NCI-H187 treated with DMSO at 0.1 percent for 48 hours (cell line): ENCODE results near the gene PRKG1.

ENCODE experiments used
- DNase-seq: peaks from one replicate; lab custom pipeline; 2025; lab: John Stamatoyannopoulos, UW

Gene PRKG1

DNA sequence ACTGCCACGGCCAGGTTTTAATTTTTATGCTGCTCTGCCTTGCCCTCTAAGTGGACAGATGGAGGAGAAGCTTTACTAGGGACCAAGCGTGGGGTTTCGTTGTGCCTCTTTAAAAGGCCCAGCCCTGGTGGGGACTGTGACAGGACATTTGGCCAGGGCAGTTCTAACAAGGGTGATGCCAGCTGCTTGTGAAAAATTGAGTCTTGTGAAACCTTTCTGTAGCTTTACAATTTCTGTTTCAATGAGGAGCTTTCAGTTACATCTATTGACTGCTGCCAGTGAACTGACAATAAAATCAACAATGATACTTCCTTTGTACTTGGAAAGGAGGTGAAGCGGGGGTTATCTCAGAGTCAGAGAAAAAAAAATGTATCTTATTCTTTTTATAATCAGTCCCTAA is 858.2 kb downstream of the PRKG1 start:
- DNase-seq = no peak

DNA sequence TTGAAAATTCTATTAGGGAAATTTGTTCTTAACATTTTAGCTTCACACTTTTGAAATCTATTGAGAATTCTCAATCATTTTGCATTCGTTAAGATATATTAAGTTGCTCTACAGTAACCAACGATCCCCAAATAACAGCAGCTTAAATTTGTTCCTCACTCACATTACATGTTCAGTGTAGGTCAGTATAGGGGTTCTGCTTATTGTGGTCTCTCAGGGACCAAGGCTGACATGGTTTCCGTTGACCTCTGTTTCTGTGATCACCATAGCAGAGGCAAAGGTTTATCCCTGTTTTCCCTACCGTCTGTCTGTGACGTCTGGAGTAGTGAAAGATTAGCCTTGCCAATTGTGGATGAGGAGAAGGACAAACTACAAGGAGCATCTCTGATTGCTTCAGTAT is 860.1 kb downstream of the PRKG1 start:
- no peak for DNase-seq

DNA sequence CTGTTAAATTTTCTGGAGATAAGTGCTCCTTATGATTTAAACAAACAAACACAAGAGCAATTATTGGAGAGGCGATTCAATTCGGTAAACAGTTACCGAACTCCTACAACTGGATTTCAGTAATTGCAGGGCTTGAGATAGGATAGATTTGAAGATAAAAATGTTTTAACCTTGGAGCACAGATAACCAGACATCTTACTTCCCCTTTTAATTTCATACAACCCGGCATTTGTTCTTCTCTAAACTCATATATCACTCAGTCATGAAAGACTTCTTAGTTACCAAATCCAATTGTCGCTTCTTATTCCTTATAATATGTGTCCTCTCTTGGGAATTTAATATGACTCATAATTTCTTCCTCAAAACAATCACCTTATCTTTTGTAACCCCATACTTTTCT is 861.1 kb downstream of the PRKG1 start:
- DNase-seq = no peak

DNA sequence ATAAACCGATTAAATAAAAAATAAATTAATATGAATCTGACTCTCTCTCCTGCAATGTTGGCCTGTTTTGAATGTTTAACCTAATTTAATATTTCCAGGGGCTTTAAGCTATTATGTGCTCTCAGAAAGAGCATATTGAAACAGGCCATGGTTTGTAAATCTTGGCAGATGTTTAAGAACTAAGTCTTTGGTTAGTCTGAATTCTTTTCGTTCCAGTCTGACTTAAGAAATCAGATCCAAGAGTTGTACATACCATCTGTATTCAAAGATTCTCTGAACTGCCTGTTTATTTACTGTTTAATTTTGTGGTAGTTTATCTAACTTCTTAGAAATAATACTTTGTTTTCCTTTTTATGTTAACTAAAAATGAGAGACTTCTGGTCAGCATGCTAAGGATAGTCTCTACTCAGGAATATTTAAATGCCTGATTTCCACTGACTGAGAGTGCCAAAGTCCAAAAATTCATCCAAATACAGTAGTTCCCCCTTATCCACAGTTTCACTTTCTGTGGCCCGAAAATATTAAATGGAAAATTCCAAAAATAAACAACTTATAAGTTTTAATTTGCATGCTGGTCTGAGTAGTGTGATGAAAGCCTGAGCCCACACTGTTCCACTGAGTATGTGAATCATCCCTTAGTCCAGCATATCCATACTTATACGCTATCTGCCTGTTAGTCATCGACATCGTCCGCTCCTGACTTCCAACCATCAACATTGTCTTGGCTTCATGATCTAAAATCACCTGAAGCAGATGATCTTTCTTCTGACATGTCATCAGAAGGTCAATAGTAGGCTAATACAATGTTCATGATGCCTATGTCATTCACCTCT is 863.2 kb downstream of the PRKG1 start:
- DNase-seq = no peak

DNA sequence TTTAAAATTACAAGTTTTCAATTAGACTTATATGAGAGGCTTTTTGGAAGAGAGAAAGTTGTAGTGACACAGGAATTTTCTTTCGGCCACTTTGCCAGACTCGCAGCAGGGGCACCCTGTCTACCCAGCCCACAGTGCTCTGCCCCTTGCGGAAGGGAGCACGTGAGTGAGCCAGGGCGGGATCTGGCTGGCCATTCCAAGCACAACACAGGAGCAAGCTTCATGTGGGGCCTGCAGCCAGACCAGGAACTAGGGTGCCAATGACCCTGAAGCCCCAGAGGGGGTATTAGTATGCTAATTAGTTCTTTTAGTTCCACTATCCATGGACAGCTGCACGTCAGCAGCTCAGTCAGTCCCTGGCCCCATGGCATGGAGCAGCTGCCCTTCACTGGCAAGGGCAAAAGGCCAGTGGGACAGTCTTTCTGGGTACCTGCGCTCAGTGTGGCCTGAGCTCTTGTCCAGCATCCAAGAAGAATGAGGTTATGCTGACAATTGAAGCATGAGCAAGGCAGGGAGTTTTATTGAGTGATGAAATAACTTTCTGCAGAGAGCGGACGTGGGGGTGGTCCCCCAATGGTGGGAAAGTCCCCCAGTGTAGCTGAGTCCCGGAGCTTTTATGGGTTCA is 876.2 kb downstream of the PRKG1 start:
- no peak for DNase-seq

DNA sequence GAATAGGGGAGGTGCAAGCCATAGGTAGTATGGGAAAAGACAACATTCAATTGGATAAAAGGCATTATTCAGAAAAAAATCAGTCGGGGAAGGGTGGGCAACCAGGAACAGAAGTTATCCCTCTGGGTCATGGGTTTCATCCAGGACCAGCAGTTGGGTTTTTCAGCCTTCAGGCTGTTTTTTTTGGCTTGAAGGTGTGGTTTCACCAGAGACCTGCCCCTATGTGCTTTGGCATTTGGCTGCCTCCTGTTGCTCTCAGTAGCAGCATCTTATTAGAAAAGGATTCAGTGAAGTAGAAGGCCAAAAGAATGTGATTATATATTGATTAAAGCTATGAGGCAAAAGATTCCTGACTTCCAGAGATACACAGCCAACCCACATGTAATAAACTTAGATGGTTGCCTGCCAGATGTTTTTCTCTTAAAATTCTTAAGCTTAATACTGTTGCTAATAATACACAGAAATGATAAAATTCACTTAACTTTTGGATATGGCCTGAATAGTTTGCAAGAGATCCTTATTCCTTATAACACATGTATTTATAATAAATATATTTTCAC is 876.8 kb downstream of the PRKG1 start:
- DNase-seq = no peak

DNA sequence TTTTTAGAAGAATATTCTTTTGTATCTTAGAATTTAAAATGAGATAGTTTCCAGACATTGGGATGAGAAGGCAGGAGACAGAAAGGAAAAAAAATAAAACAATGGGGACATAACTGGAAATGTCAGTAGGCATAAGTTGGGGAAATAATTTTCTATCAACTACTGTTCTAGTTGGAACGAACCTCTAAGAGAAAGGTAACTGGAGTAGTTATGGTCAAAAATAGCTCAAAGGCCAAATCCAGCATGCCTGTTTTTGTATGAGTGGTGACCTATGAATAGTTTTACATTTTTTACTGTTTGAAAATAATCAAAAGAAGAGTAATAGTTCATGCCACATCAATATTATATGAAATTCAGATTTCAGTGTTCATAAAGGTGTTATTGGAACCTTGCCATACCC is 877.3 kb downstream of the PRKG1 start:
- DNase-seq = no peak

DNA sequence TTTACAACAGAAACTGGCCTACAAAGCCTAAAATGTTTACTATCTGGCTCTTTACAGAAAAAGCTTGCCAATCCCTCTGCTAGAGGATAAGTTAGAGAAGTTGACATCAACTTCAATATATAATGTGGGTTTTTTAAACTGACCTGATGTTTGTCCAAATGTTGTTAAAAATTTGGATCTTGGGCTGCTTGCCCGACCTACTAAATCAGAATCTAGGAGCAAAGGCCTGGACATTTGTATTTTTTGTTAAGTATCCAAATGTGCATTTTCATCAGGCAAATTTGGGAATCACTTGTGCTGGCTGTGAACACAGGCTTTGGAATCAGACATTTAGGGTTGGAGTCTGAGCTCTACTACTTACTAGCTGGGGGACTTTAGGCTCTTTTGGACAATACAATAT is 877.8 kb downstream of the PRKG1 start:
- no peak for DNase-seq

DNA sequence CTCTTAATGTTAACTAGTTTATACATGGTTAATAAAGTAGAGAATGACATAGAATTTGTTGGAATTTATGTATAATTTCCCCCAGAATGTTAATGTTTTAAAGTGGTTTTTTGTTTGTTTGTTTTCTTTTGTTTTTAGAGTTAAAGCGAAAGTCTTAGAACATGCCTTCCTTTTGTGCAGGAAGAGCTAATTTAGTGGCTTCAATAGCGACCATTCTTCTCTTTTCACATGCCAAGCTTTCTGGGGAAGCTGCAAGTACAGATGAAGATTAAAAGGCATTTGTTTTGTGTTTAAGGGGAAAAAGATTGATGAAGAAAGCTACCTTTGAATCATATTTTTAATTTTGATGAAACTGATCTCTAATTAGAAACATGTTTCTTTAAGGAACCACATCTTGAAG is 881.4 kb downstream of the PRKG1 start:
- DNase-seq = no peak

DNA sequence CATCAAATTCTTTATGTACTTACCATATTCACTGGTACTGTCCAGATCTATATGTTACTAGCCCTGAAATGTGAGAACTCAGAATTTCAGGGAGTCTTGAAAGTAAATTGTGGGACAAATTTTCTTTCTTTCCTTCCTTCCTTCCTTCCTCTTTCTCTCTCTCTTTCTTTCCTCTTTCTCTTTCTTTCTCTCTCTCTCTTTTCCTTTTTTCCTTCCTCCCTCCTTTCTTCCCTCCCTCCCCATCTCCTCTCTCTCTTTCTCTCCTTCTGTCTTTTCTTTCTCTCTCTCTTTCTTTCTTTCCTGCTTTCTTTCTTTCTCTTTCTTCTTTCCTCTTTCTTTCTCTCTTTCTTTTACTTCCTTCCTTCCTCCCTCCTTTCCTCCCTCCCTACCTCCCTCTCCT is 882.5 kb downstream of the PRKG1 start:
- DNase-seq = no peak

DNA sequence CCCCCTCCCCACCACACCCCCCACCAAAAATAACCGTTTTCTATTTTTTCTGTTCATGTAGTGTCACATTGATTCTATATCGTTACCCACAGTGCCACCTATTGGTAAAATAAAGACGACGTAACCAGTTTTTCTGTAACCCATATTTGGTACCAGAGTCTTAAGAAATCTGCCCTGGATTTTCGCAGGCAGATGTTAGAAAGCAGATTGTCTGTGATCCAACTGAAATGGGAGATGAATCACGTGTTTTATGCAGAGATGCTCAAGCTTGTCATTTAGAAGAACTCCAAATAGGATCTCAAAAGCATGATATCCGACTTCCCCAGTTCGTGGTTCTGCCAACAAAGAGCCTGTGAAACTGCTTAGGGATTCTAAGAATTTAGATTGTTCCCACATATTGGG is 886.2 kb downstream of the PRKG1 start:
- DNase-seq = no peak

DNA sequence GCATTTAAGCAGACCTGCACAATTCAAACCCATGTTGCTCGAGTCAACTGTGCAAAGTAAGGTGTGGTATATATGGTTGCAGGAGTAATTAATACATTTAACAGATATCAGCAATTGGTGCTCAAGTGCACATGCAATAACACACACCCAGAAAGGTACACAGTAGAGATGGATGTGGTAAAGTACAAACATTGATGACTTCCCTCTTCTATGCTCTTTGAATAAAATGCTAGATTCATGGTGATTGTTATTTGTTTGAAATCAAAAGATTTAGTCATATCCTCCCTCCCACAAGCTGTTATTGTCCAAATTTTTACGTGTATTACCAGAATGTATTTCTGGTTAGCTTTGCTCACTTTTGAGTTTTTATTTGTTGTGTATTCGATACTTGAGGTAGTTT is 887.1 kb downstream of the PRKG1 start:
- no peak for DNase-seq

DNA sequence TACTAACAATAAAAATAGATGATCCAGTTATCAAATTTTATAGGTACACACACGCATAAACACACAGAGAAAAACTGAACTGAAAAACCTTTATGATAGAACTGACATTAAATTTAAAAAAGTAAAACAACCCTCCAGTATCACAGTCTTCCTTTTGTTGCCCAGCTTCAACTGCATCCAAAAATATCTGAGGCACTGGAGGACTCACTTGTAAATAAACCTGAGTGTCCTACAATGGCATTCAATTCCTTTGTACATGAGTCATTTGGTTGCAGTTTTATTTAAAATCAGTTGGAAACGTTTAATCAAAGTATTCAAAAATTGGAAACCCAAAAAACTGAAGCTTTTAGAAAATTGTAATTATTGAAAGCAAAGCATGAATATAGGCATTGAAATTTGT is 890.3 kb downstream of the PRKG1 start:
- DNase-seq = no peak

DNA sequence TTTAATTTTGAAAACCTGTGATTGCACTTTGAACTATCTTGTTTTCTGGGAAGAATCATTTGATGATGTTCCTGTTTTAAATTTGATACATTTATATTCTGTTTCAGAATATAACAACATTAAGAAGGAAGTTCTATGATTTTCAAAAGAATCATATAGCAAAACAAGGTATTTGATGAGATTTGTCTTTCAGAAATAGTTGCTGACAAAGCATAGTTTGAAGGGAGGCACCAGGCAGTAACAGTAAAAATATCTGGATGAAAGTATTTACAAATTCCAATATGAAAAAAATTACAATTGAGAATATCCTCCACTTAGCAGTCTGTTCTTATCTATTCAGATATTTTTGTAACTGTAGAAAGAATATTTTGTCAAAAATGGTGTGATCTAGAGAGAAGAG is 891.2 kb downstream of the PRKG1 start:
- DNase-seq = no peak

DNA sequence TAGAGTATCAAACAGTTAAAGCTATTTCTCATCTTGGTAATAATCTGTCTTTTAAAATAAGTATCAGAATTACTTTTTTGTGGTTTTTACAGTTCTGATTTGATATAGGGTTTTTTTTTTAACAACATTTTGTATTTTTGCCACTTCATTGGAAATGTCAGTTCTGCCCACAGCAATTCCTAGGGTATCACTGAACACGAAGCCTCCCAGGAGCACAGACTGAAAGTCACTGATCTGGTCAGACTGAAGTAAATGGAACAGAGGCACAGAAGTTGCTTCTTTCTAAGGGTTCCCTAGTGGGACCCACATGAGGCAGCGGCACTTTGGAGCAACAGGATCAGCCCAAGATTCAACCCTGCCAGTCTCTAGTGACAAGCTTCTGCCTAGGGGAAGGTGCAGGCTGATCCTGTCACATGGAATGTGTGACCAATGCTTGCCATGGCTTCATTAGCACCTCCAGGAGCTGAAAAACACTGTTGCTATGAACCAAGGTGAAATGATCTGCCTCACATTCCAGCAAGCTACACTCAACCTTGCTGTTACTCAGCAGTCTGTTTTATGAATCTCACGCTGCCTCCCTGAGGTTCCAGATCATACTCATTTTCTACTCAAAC is 898.6 kb downstream of the PRKG1 start:
- no peak for DNase-seq

DNA sequence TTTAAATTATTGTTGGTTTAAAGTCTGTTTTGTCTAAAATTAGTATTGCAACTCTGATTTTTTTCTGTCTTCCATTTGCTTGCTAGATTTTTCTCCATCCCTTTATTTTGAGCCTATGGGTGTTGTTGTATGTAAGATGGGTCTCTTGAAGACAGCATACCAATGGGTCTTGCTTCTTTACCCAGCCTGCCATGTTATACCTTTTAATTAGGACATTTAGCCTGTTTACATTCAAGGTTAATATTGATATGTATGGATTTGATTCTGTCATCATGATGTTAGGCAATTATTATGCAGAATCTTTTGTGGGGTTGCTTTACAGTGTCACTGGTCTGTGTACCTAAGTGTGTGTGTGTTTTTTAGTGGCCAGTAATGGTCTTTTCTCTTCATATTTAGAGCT is 906.5 kb downstream of the PRKG1 start:
- no peak for DNase-seq

DNA sequence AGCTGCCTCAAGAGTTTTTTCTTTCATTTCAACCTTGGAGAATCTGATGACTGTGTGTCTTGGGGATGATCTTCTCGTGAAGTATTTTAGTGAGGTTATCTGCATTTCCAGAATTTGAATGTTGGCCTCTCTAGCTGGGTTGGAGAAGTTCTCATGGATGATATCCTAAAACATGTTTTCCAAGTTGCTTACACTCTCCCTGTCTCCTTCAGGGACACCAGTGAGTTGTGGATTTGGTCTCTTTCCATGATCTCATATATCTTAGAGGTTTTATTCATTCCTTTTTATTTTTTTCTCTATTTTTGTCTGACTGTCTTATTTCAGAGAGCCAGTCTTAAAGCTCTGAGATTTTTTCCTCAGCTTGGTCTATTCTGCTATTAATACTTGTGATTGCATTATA is 907.4 kb downstream of the PRKG1 start:
- no peak for DNase-seq

DNA sequence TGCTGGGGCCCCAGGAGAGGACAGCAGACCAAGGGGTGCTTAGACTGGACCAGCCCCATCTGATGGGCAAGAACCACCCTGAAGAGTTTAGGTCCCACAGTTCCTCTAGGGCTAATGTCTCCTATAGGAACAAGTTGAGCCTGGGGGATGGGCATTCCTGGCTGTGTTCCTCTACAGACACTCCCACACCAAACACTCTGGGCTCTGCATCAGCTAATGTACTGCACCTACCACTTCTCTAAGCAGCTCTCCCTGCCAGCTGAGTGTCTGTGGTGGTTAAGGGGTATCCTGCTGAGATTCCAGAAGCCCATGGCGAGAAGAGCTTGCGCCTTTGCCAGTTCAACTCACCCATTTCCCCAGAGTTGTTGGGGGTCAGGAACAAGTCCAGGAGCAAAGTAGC is 909.2 kb downstream of the PRKG1 start:
- DNase-seq = no peak

DNA sequence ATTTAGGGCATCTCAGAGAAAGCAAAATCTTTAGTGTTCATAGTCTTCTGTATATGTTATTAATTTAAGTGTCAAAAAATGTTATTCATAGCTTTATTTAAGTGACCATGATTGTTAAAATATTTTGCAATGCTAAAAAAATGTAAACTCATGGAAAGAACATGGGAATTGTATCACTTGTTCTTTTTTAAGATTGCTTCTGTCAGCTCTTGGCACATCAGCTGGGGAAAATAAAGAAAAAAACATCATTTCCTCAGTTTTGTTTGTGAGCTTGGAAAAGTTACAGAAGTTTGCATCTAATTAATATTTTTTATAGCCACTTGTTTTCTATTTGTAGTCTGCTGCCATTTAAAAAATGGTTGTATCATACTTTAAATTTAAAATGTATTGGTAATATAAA is 911.0 kb downstream of the PRKG1 start:
- DNase-seq = no peak

DNA sequence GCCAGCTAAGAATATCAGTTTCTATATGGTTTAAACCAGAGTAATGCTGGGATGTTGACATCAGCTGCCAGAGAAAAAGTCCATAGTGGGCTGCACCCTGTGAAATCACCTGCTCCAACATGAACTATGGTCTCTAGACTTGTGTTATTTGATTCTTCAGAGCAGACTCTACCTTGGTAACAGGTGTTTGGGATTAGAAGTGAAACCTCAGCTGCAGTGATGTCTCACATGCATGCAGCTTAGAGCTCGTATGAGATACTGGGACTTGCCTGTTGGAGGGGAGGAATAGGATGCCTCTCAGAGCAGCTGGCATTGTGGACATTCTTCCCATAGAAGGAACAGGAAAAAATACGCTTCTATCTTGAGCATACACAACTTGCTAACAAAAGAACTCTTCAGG is 912.2 kb downstream of the PRKG1 start:
- DNase-seq = no peak

DNA sequence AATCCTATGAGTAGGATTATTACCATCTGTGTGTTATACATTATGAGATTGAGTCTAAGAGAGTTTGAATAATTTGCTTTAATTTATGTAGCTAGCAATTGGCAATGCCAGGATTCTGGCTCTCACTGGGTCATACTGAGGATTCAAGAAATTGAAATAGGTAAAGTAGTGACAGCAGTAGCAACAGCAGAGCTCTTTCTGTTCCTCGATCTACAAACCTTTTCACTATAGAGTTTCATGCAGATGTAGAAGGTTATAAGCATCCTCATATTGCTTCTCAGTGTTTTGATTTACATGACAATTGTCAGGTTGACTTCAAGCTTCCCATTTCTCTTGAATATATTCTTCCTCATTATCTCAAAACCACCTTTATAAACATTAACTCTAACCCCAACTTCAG is 919.2 kb downstream of the PRKG1 start:
- DNase-seq = no peak

DNA sequence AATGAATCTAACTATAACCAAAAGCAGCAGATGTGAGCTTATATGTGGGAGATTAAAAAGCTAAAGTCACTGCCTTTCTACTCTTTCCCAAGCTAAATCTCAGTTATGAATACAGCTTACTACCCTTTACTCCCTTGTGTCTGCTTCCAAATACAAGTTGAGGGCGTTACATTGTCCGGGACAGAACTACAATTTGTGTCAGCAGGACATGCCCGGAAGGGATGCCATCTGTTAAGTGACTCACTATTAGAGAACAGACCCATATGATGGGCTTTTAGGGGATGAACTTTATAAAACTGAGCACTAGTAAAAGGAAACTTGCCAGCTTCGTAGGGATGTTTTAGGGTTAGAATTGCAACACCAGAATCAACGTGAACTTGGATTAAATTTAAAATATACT is 924.8 kb downstream of the PRKG1 start:
- no peak for DNase-seq

DNA sequence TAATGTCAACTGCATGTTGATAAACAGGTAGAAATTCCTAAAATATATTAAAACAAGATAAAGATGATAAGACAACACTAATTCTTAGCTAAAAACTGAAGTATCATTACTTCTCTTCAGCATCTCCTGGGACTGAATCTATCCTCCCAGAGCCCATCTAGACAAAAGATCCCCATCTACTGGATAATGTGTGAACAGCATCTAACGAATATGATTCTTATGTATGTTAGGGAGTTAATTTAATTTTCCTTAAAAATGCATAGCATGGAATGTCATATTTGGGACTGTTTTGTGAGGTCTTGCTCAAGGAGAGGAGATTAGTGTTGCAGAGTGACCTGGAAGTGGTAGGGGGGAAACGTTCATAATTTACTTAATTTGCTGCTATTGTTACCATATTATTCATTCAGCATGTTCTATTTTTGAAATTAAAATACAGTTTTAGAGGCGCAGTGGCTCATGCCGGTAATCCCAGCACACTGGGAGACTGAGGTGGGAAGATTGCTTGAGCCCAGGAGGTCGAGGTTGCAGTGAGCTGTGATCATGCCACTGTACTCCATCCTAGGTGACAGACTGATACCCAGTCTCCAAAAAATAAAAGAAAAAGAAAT is 930.2 kb downstream of the PRKG1 start:
- no peak for DNase-seq
